ENCODE results near the gene ZNF275.

Gene ZNF275

DNA sequence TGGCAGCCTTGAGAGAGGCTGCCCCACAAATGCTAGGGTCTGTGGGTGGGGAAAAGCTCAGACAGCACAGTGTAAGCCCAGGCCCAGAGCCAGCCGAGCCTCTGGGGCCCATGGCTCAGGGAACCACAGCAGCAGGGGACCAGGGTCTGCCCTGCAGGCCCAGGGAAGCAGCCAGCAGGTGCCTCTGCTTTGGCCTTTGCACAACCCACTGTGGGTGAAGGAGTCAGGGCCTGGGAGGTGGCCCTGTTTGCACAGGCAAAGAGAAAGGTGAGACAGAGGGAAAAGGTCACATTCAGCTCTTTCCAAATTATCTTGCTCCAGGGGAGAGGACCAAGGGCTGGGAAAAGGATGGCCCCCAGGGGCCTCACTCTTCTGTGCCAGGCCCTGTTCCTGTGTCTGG lies 21.1 kb upstream of the ZNF275 start:
- no peak for TF ChIP-seq GATA2 (IDR thresholded peaks at IDR 0.05; ENCODE audit: low read depth, low read length)
- no peak for TF ChIP-seq GATA3 (IDR thresholded peaks at IDR 0.05; ENCODE audit: low read depth, low read length)

DNA sequence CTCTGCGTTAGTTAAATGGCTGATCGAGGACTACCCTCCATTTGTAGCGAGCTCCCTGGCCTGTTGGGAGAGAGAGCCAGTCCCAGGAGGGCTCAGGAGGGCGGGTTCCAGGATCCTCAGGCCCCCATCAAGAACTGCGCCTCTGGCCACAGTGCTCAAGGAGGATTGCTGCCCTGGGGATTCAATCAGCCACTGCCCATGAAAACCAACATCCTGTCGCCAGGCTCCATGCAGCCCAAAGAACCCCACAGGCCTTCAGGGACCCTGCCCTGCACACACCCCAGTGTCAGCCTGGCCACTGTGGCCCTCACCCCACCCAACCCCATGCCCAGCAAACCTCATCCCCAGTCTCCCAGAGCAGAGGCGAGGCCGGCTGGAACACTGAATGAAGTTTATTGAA lies 16.6 kb upstream of the ZNF275 start:
- TF ChIP-seq GATA3 (IDR thresholded peaks at IDR 0.05; ENCODE audit: low read depth, low read length) (no peak), GATA2 (IDR thresholded peaks at IDR 0.05; ENCODE audit: low read depth, low read length) (no peak)

DNA sequence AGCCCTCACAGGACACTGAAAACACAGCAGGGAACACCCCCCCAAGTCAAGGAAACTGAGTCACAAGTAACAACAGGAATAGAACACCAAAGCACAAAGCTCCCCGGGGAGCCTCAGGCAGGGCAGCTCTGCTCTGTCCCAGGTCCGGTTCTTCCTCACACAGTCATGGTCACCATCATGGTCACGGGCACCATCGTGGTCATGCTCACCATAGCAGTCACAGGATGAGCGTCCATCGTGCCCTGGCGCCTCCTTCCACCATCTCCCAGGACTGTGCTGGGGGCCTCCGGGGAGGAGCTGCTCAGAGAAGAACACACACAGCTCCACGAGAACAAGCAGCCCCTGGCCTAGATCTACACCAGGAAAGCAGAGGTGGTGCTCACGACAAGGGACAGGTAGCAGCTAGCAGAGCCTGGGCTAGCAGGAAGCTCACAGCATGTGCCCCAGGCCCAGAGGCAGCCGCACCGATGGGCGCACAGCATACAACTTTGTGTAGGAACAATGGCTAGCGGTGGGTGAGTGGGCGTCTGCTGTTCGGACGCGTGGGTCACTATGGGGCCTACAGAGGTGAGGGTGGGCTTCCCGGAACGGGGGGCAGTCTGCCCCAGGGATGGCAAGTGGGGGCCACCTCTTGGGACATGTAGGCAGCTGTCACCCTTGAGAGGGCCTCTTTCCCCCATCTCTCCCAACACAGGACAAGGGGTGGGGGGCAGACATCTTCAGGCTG lies 15.8 kb upstream of the ZNF275 start:
- TF ChIP-seq GATA2 (IDR thresholded peaks at IDR 0.05; ENCODE audit: low read depth, low read length) (no peak), GATA3 (IDR thresholded peaks at IDR 0.05; ENCODE audit: low read depth, low read length) (no peak)

DNA sequence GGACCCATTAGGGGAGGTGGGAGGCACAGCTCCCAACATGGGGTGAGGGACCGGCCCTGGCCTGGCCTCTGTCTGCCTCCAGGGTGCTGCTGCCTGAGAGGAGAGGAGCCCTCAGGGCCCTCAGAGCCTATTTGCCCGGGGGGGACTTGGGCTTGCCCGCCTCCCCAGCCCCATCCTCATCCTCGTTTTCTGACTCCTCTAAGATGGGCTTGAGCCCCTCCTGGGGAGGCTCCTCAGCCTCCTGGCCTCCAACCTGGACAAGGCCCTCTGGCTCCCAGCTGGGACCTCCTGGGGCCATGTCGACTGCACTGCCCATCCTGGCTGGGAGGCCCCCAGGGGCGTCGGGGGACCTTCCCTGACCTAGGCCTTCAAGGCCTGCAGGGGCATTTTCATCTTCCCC lies 15.1 kb upstream of the ZNF275 start:
- TF ChIP-seq GATA2 (IDR thresholded peaks at IDR 0.05; ENCODE audit: low read depth, low read length) (no peak), GATA3 (IDR thresholded peaks at IDR 0.05; ENCODE audit: low read depth, low read length) (no peak)

DNA sequence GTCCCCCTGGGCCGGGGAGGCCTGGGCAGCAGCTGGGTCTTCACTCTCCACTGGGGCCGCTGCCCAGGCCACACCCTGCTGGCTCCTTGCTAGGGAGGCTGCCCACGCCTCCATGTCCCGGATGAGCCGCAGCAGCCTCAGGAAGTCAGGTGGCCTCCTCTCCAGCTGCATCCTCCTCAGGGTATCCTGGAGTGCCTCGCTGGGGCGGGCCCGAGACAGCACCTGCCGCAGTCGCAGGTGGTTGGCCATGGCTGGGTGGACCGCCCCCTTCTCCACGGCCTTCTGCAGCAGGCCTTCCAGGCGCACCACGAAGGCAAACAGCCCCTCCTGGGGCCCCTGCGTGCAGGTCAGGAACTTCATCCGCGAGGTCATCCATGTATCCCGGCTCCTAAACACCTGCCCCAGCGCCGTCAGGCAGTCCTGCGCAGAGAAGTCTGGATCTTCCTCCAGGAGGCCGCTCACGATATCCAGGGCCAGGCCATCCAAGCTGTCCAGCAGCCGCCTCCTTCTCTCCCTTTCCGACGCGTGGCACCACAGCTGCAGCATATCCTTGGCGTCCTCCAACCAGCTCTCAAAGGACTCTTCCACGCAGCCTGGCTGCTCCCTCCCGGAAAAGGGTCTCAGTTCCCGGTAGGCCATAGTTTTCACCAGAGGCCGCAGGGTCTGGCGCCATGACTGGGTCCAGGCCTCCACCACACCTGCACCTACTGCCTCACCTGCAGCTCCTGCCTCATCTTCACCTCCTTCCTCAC lies 14.5 kb upstream of the ZNF275 start:
- TF ChIP-seq GATA2 (IDR thresholded peaks at IDR 0.05; ENCODE audit: low read depth, low read length), result no peak
- no peak for TF ChIP-seq GATA3 (IDR thresholded peaks at IDR 0.05; ENCODE audit: low read depth, low read length)

DNA sequence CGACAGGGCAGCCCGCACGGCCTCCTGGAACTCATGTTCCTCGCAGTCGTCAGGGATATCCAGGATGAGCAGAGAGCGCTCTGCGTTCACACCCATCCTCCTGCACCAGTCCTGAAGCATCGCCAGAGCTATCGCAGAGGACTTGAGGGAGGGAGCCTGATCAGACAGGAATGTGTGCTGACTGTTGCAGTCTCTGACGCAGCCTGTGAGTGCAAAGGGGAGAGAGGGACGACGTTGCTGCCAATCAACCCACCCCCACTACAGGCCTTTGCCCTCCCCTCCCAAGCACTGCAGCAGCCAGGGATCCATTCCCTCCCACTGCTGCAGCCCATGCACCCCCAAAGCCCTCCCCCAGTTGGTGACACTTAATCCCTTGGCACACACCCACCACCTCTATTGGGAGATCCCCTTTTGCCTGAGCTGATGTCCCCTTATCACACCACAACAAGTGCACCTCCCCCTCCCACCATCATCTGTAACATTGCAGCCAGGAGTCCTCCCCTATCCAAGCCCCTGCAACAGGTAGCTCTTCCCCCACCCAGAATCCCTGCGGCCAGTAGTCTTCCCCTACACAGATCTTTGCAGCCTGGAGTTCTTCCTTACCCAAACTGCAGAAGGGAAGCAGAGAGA lies 13.3 kb upstream of the ZNF275 start:
- TF ChIP-seq GATA2 (IDR thresholded peaks at IDR 0.05; ENCODE audit: low read depth, low read length) (no peak), GATA3 (IDR thresholded peaks at IDR 0.05; ENCODE audit: low read depth, low read length) (no peak)

DNA sequence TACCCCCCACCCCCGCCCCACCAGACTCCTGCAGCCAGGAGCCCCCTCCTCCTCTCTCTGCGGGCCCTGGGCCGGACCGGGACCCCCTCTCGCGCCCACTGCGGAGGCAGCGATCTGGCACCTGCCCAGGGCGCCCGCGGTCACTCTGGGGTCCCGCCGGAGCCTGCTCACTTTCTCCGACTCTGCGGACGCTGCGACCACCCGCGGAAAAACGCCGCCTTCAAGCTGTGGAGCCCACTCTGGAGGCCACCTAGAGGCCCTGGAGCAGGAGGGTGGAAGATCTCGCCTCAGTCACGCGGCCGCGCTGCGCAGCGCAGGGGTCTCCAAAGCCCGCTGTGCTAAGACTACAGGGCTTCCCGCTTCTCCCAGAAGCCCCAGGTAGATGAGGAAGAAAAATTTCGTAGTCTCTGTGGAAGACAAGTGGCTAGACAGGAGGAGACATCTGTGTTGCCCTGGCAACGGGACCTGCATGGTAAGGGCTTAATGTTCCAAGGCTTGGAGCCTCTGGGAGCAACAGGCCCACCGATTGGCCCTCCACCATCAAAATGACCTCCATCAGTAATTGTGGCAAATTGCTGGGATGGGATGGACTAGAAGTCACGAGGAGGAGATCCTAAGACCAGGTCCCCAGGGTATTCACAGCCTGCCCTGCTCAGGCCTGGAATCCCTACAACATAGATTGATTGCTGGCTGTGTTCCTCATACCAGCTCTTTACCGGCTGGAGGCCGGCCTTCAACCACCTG lies 12.4 kb upstream of the ZNF275 start, which contains the start of gene PNMA6F:
Gene PNMA6F, minus strand, starts transcription at position 387 of the 744 bp plus-strand sequence. CDS start 1,093 bp downstream, outside the sequence.
- TF ChIP-seq GATA3 (IDR thresholded peaks at IDR 0.05; ENCODE audit: low read depth, low read length) (no peak), GATA2 (IDR thresholded peaks at IDR 0.05; ENCODE audit: low read depth, low read length) (no peak)

DNA sequence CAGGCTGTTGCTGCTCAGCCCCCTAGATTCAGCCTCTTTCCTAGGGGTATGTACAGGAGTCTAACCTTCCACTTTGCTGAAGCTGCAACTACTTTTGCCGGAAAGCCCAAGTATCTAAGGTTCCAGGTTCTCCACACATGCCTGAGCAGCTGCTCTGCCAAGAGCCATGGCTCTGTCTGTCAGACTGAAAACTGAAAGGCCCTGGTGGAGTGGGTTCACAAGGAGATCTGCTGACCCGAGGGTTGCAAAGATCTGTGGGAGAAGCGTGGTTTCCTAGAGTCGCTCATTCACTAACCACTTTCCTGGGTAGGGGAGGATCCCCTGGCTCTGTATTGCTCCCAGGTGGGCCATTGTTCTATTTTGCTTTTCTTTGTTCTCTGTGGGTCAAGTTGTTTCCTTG lies 6.4 kb upstream of the ZNF275 start:
- TF ChIP-seq GATA2 (IDR thresholded peaks at IDR 0.05; ENCODE audit: low read depth, low read length) (no peak), GATA3 (IDR thresholded peaks at IDR 0.05; ENCODE audit: low read depth, low read length) (no peak)

DNA sequence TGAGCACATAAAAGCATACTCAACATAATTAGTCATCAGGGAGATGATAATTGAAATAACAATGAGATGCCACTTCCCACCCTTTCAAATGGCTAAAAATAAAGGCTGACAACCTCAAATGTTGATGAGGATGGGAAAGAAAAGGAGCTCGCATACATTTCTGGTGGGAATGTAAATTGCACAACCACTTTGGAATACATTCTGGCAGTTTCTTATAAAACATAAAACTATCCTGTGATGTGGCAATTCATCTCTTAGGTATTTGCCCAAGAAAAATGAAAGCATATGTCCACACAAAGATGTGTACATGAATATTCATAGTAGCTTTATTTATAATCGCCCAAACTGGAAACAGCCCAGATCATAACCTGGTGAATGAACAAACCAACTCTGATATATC lies 687 bp upstream of the ZNF275 start:
- TF ChIP-seq GATA3 (IDR thresholded peaks at IDR 0.05; ENCODE audit: low read depth, low read length) (no peak), GATA2 (IDR thresholded peaks at IDR 0.05; ENCODE audit: low read depth, low read length) (no peak)

DNA sequence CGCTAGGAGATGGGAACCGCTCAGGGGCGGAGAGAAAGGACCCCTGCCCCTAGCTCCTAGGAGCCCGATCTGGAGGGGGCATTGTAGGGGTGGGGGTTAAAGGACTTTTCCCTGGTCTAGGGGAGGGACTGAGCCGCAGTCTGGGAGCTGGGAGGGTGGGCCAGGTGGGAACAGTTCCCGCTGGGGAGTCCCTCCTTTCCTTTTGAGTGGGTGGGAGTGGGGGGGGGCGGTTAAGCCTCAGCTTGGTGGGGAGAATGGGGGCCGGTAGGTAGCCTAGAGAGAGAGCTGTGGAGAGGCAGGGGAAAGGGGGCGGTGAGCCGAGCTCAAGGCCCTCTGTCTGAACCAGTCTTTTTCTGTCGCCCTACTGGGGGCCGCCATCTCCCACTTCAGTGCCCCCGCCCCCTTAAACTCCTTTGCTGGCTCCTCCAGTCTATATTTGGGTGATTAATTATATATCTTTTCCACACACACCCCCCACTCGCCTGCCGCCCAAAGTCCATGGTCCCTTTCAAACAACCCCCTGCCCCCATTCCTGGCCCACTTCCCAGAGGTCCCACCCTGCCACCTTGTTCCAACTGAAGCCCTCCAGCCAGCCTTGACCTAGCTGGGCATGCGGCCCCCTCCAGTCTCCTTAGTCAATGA lies 822 bp downstream of the ZNF275 start:
- TF ChIP-seq GATA3 (IDR thresholded peaks at IDR 0.05; ENCODE audit: low read depth, low read length) (no peak), GATA2 (IDR thresholded peaks at IDR 0.05; ENCODE audit: low read depth, low read length) (no peak)

DNA sequence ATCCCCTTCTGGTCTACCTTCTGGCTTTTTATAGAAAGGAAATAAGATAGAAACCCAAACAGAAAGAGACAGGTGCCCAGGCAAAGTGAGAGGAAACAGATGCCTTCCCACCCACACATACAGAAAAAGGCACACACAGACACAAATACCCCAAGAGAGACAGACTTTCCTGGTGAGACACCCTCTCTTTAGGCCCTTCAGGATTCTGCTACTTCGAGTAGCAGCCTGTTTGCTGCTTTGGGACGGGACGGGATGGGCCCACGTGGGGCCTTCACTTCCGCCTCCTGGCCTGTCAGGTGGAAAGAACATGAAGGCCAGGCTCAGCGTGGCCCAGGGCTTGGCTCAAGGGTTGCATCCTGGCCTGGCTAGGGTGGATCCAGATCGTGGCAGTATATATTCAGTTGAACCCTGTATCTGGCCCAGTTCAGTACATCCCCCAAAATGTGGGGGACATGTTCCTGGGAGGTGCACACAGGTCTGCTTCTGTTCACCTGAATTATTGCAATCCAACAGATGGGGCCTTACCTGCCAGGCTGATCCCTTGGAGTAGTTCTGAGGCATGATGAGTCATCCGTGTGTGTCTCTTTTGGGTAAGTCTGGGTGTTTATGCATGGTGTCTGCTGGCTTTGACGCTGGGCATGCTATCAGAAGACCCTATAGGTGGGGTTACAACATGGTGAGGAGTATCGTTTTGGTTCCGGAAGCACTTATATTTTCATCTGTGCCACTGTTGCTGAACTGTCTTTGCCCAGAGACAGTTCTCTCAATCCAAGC lies 2.4 kb downstream of the ZNF275 start:
- TF ChIP-seq GATA2 (IDR thresholded peaks at IDR 0.05; ENCODE audit: low read depth, low read length), result no peak
- TF ChIP-seq GATA3 (IDR thresholded peaks at IDR 0.05; ENCODE audit: low read depth, low read length), result no peak

DNA sequence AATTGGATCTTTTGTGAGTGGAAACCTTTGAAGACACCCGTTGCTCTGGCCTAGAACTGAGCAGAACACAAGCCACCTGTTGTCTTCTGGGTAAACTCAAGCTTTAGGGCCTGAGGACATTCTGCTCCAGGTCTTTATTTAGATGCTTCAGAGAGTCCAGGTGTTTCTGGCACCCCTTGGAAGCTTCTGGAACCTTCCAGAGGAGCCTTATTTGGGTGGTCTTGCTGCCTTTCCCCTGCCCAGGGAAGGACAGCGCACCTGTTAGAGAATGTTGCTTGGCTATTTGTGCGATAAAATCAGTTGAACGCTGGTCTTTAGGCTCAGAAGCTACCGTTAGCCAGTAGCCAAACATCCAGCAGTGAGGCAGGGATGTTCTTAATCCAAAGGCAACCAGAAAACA lies 3.0 kb downstream of the ZNF275 start:
- no peak for TF ChIP-seq GATA3 (IDR thresholded peaks at IDR 0.05; ENCODE audit: low read depth, low read length)
- TF ChIP-seq GATA2 (IDR thresholded peaks at IDR 0.05; ENCODE audit: low read depth, low read length), result no peak

DNA sequence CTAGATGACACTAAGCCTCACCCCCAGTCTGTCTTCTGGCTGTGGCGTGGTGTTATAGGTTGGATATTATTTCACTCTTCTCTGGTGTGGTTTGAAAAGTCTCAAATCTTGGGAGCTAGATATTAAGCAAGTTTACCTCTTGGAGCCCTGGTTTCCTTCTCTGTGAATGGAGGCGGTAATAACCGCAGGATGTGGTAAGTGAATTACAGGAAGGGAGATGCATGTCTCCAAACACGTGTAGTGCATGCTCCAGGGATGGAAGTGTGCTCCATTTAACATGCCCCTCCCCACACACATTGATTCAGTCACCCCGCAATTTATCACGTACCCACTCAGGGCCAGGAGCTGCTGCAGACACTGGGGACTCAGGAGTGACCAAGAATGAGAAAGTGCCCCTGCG lies 4.9 kb downstream of the ZNF275 start:
- TF ChIP-seq GATA2 (IDR thresholded peaks at IDR 0.05; ENCODE audit: low read depth, low read length), result no peak

Measured in SH-SY5Y (cell line).